Stimulated activated CD4-positive, alpha-beta T cell treated with anti-CD3 and anti-CD28 coated beads, TNF-alpha, amount 100 ng/mL, for 48 hours (primary cell): ENCODE data around the gene PCBP3.
"Not testable (repeated sequence)": the region's sequence is repeated elsewhere in the genome, so short reads cannot be mapped to it uniquely, and the experiment has no call there.

Experiments used
- DNase-seq, 3 donors: peaks; one replicate each; pipeline ENCODE4 v3.0.0-alpha.2; 2020; ENCODE audit warnings: low read depth in 3 of 3

PCBP3 gene

GRCh38 chr21:45962531-45963231, 319.2 kb downstream of the PCBP3 start:
- DNase-seq = no peak

- no peak for DNase-seq
Observed at GRCh38 chr21:45963232-45963570, 319.7 kb downstream of the PCBP3 start.

GRCh38 chr21:45964649-45965048, 321.1 kb downstream of the PCBP3 start:
- no peak for DNase-seq

GRCh38 chr21:45965084-45965809, 321.7 kb downstream of the PCBP3 start:
- DNase-seq = no peak

GRCh38 chr21:45966791-45967394, 323.4 kb downstream of the PCBP3 start:
- DNase-seq = no peak

GRCh38 chr21:45969921-45970673, 326.6 kb downstream of the PCBP3 start:
- no peak for DNase-seq

GRCh38 chr21:45970674-45971615, 327.4 kb downstream of the PCBP3 start:
- DNase-seq = peak in 1 of 3 donors; percentile 50

- DNase-seq = no peak
Observed at GRCh38 chr21:45971616-45972352, 328.3 kb downstream of the PCBP3 start.

GRCh38 chr21:45972353-45972715, 328.8 kb downstream of the PCBP3 start:
- DNase-seq = no peak

GRCh38 chr21:45972716-45973474, 329.4 kb downstream of the PCBP3 start:
- DNase-seq = no peak

- peak; percentile 37 to 63 (median 59) for DNase-seq
Observed at GRCh38 chr21:45973475-45974072, 330.0 kb downstream of the PCBP3 start.

- DNase-seq = no peak
Observed at GRCh38 chr21:45974073-45975019, 330.8 kb downstream of the PCBP3 start.

- no peak for DNase-seq
Observed at GRCh38 chr21:45975020-45975666, 331.6 kb downstream of the PCBP3 start.

GRCh38 chr21:45975667-45976409, 332.3 kb downstream of the PCBP3 start:
- DNase-seq = not testable (repeated sequence)

- DNase-seq = no peak
Observed at GRCh38 chr21:45976701-45977311, 333.3 kb downstream of the PCBP3 start.

GRCh38 chr21:45977396-45977795, 333.9 kb downstream of the PCBP3 start:
- no peak for DNase-seq
